ENCODE measurements around the gene COL23A1.

COL23A1 gene

GRCh38 chr5:178381921-178382695 lies 208.1 kb downstream of the COL23A1 start:
- no peaks in the 10 kb centered on the region for H3K79me2 ChIP-seq (ENCODE audit: low read length)
- no peaks in the 10 kb centered on the region for H3K4me1 ChIP-seq (ENCODE audit: low read length)
- H2AFZ ChIP-seq (ENCODE audit: low read length): no peak overlapping the region
- H3K36me3 ChIP-seq (replicated peaks; ENCODE audit: insufficient read depth, low read length): no peaks in the 10 kb centered on the region
- H3K27me3 ChIP-seq (replicated peaks; ENCODE audit: insufficient read depth, low read length): peaks cover 56% of the 10 kb centered on the region
- H3K27ac ChIP-seq (ENCODE audit: low read length): no peak overlapping the region
- DNase-seq: no peak
- no peaks in the 10 kb centered on the region for H3K9me3 ChIP-seq (replicated peaks; ENCODE audit: insufficient read depth, low read length)
- H3K4me3 ChIP-seq (ENCODE audit: low read length): no peak overlapping the region
- no peaks in the 10 kb centered on the region for H4K20me1 ChIP-seq (ENCODE audit: insufficient read depth, low read length)
- no peaks in the 10 kb centered on the region for H3F3A ChIP-seq (ENCODE audit: insufficient read depth, low read length)
- no peaks in the 10 kb centered on the region for H3K9me2 ChIP-seq (replicated peaks; ENCODE audit: insufficient read depth, low read length)
- H3K4me2 ChIP-seq (ENCODE audit: low read depth, low read length): no peak overlapping the region
- H3K9ac ChIP-seq (ENCODE audit: low read length): no peak overlapping the region
- TF ChIP-seq EZH2phosphoT487 (IDR thresholded peaks at IDR 0.05; ENCODE audit: low read length) (no peak), CTCF (IDR thresholded peaks at IDR 0.05; ENCODE audit: low read length) (no peak), EZH2 (optimal IDR thresholded peaks at IDR 0.05; ENCODE audit: low read depth, low read length) (no peak)

- no peak overlapping the region for H3K4me3 ChIP-seq (ENCODE audit: low read length)
- H3K79me2 ChIP-seq (ENCODE audit: low read length): no peaks in the 10 kb centered on the region
- no peak overlapping the region for H3K9ac ChIP-seq (ENCODE audit: low read length)
- DNase-seq: no peak
- H3K36me3 ChIP-seq (replicated peaks; ENCODE audit: insufficient read depth, low read length): no peaks in the 10 kb centered on the region
- H4K20me1 ChIP-seq (ENCODE audit: insufficient read depth, low read length): no peaks in the 10 kb centered on the region
- H3F3A ChIP-seq (ENCODE audit: insufficient read depth, low read length): no peaks in the 10 kb centered on the region
- H3K27me3 ChIP-seq (replicated peaks; ENCODE audit: insufficient read depth, low read length): peaks cover 55% of the 10 kb centered on the region
- no peaks in the 10 kb centered on the region for H3K4me1 ChIP-seq (ENCODE audit: low read length)
- no peaks in the 10 kb centered on the region for H3K9me3 ChIP-seq (replicated peaks; ENCODE audit: insufficient read depth, low read length)
- no peak overlapping the region for H3K4me2 ChIP-seq (ENCODE audit: low read depth, low read length)
- H3K27ac ChIP-seq (ENCODE audit: low read length): no peak overlapping the region
- no peak overlapping the region for H2AFZ ChIP-seq (ENCODE audit: low read length)
- no peaks in the 10 kb centered on the region for H3K9me2 ChIP-seq (replicated peaks; ENCODE audit: insufficient read depth, low read length)
- TF ChIP-seq CTCF (IDR thresholded peaks at IDR 0.05; ENCODE audit: low read length): no peak
- TF ChIP-seq EZH2phosphoT487 (IDR thresholded peaks at IDR 0.05; ENCODE audit: low read length): no peak
- no peak for TF ChIP-seq EZH2 (optimal IDR thresholded peaks at IDR 0.05; ENCODE audit: low read depth, low read length)
Observed at GRCh38 chr5:178381206-178381605, 209.0 kb downstream of the COL23A1 start.

GRCh38 chr5:178380541-178381074 lies 209.6 kb downstream of the COL23A1 start:
- Histone ChIP-seq H3K4me3 (ENCODE audit: low read length) (no peak overlapping the region), H3K36me3 (replicated peaks; ENCODE audit: insufficient read depth, low read length) (no peaks in the 10 kb centered on the region), H4K20me1 (ENCODE audit: insufficient read depth, low read length) (no peaks in the 10 kb centered on the region), H2AFZ (ENCODE audit: low read length) (no peak overlapping the region), H3K4me1 (ENCODE audit: low read length) (no peaks in the 10 kb centered on the region), H3K9ac (ENCODE audit: low read length) (no peak overlapping the region), H3K4me2 (ENCODE audit: low read depth, low read length) (no peak overlapping the region), H3K27me3 (replicated peaks; ENCODE audit: insufficient read depth, low read length) (peaks cover 53% of the 10 kb centered on the region), H3K9me3 (replicated peaks; ENCODE audit: insufficient read depth, low read length) (no peaks in the 10 kb centered on the region), H3K9me2 (replicated peaks; ENCODE audit: insufficient read depth, low read length) (no peaks in the 10 kb centered on the region), H3K27ac (ENCODE audit: low read length) (no peak overlapping the region), H3F3A (ENCODE audit: insufficient read depth, low read length) (no peaks in the 10 kb centered on the region), H3K79me2 (ENCODE audit: low read length) (no peaks in the 10 kb centered on the region)
- TF ChIP-seq EZH2 (optimal IDR thresholded peaks at IDR 0.05; ENCODE audit: low read depth, low read length): no peak
- no peak for TF ChIP-seq EZH2phosphoT487 (IDR thresholded peaks at IDR 0.05; ENCODE audit: low read length)
- no peak for TF ChIP-seq CTCF (IDR thresholded peaks at IDR 0.05; ENCODE audit: low read length)
- DNase-seq: no peak

Data from MM.1S (cell line).